ENCODE results near the gene PDE2A. TPM values are rescaled to one million over a fixed set of nuclear protein-coding genes. Genes with fewer than 3 reads are reported as not detected.
A peak's percentile ranks its signal among the peaks of the same experiment; 100 is the strongest.
"Not testable (repeated sequence)": the region's sequence is repeated elsewhere in the genome, so short reads cannot be mapped to it uniquely, and the experiment has no call there.

Gene PDE2A
- total RNA-seq, 5 donors from 2014 or later (not counting 1 experiment from before 2014, with no cell fraction given) = 1.1 to 6.1 (median 1.7) TPM

DNA sequence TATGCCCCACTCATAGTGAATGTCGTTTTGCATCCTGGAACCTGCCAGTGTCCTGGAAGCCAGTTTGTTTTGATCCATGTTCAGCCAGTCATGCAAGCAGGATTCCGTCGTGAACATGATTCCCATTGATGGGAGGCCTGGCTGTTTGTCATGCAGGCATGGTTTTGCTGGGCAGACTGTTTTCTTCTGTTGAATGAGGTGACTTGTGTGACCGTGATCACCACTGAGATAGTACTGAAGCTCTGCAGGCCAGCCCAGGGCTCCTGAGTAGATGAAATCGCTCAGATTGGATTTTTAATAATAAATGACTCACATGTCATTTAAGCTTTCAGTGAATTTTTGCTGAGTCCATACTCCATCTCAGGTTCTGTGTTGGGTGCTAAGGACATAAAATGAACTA, 117.8 kb downstream of the PDE2A start:
- Histone ChIP-seq H3K4me1 (ENCODE audit: control insufficient read depth in 1 of 2, extremely low read depth in 1 of 2, insufficient read depth in 2 of 2, low read length in 2 of 2) (peaks cover 0 to 8% of the 10 kb centered on the region in 2 experiments), H3K27me3 (replicated peaks in 1 of 2; ENCODE audit: control insufficient read depth in 2 of 2, extremely low read depth in 1 of 2, insufficient read depth in 2 of 2, low read length in 1 of 2) (peaks cover 0 to 10% of the 10 kb centered on the region in 2 experiments), H3K36me3 (ENCODE audit: control insufficient read depth in 2 of 2, extremely low read depth in 1 of 2, insufficient read depth in 1 of 2, low read length in 1 of 2) (no peaks in the 10 kb centered on the region), H3K27ac (ENCODE audit: low read length) (no peak overlapping the region), H3K9me3 (no peaks in the 10 kb centered on the region), H3K4me3 (ENCODE audit: control insufficient read depth in 1 of 2, extremely low read depth in 1 of 2, low read length in 1 of 2) (no peak overlapping the region)
- no peaks in the 10 kb centered on the region for H3K36me3 Mint-ChIP-seq
- WGBS (ENCODE audit: insufficient coverage) = 97% methylated on average over 4 of the region's 5 CpGs
- peaks cover 0 to 3% of the 10 kb centered on the region in 2 donors for H3K27me3 Mint-ChIP-seq
- ATAC-seq (replicated peaks in 1 of 4) (no peak), DNase-seq (no peak)
- no peak overlapping the region for H3K4me3 Mint-ChIP-seq
- H3K4me1 Mint-ChIP-seq = peaks cover 6 to 8% (median 7%) of the 10 kb centered on the region in 3 donors
- H3K27ac Mint-ChIP-seq = no peak overlapping the region
- CTCF ChIA-PET = interaction anchor here in 1 of 2 donors (0.6 kb wide), 1 partner anchor 777 kb away, joined by 3 read pairs; no protein-coding TSS in a partner anchor
- POLR2A ChIA-PET = no interaction called here
- H3K9me3 Mint-ChIP-seq = no peaks in the 10 kb centered on the region

DNA sequence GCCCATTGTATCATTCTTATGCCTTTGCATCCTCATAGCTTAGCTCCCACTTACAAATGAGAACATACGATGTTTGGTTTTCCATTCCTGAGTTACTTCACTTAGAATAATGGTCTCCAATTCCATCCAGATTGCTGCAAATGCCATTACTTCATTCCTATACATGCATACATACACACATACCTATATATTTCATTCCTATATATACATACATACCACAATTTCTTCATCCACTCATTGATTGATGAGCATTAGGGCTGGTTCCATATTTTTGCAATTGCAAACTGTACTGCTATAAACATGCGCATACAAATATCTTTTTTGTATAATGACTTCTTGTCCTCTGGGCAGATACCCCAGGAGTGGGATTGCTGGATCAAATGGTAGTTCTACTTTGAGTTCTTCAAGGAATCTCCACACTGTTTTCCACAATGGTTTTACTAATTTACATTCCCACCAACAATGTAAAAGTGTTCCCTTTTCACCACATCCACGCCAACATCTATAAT, 119.2 kb downstream of the PDE2A start:
- H3K27me3 Mint-ChIP-seq; H3K36me3 ChIP-seq (ENCODE audit: control insufficient read depth in 2 of 2, extremely low read depth in 1 of 2, insufficient read depth in 1 of 2, low read length in 1 of 2); H3K27ac ChIP-seq (ENCODE audit: low read length); H3K9me3 Mint-ChIP-seq; H3K36me3 Mint-ChIP-seq; H3K4me1 ChIP-seq (ENCODE audit: control insufficient read depth in 1 of 2, extremely low read depth in 1 of 2, insufficient read depth in 2 of 2, low read length in 2 of 2); ATAC-seq (replicated peaks in 1 of 4); H3K4me1 Mint-ChIP-seq; H3K9me3 ChIP-seq; POLR2A ChIA-PET; H3K4me3 Mint-ChIP-seq; H3K27ac Mint-ChIP-seq; DNase-seq; H3K4me3 ChIP-seq (ENCODE audit: control insufficient read depth in 1 of 2, extremely low read depth in 1 of 2, low read length in 1 of 2): not testable (repeated sequence)
- WGBS (ENCODE audit: insufficient coverage) = 100% methylated on average over 1 of the region's 3 CpGs
- peaks cover 0 to 10% of the 10 kb centered on the region in 2 experiments for H3K27me3 ChIP-seq (replicated peaks in 1 of 2; ENCODE audit: control insufficient read depth in 2 of 2, extremely low read depth in 1 of 2, insufficient read depth in 2 of 2, low read length in 1 of 2)
- CTCF ChIA-PET = interaction anchor here in 1 of 2 donors (3.0 kb wide), 1 partner anchor 84 kb away, joined by 15 read pairs; no protein-coding TSS in a partner anchor

DNA sequence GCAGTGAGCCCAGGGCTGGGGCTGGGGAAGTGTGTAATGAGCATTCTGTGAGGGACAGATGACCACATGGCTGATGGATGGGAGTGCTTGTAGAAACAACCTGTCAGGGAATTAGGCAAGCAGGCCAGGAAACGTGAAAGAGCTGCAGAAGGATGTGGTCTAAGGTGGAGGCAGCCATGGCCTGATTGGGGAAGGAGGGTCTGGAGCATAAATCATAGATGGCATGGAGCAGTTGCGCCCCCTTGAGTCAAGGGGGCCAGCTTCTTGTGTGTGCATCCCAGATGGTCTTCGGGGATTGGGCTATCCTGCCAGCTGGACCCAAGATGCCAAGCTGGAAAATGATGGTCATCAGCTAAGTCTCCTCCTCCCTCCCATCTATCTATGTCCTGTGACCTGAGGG, 120.5 kb downstream of the PDE2A start:
- DNase-seq (peak in 21 of 35 experiments; percentile 2 to 61 (median 12)), ATAC-seq (replicated peaks in 1 of 4) (peak in 3 of 4 experiments; percentile 38 to 52 (median 49))
- Mint-ChIP-seq H3K9me3 (no peaks in the 10 kb centered on the region), H3K27me3 (peaks cover 0 to 3% of the 10 kb centered on the region in 2 donors), H3K36me3 (no peaks in the 10 kb centered on the region), H3K4me3 (no peak overlapping the region), H3K4me1 (peaks cover 6 to 8% (median 7%) of the 10 kb centered on the region in 3 donors), H3K27ac (no peak overlapping the region)
- H3K27me3 ChIP-seq (replicated peaks in 1 of 2; ENCODE audit: control insufficient read depth in 2 of 2, extremely low read depth in 1 of 2, insufficient read depth in 2 of 2, low read length in 1 of 2) = peaks cover 0 to 10% of the 10 kb centered on the region in 2 experiments
- ChIA-PET CTCF (interaction anchor here in 1 of 2 donors (0.6 to 3.0 kb wide), 3 partner anchors 82 to 1350 kb away, joined by 4 to 15 read pairs (median 4); no protein-coding TSS in a partner anchor), POLR2A (no interaction called here)
- no peaks in the 10 kb centered on the region for H3K9me3 ChIP-seq
- H3K27ac ChIP-seq (ENCODE audit: low read length) = no peak overlapping the region
- WGBS (ENCODE audit: insufficient coverage) = 0% methylated on average over 2 of the region's 3 CpGs
- H3K4me3 ChIP-seq (ENCODE audit: control insufficient read depth in 1 of 2, extremely low read depth in 1 of 2, low read length in 1 of 2) = no peak overlapping the region
- H3K36me3 ChIP-seq (ENCODE audit: control insufficient read depth in 2 of 2, extremely low read depth in 1 of 2, insufficient read depth in 1 of 2, low read length in 1 of 2) = no peaks in the 10 kb centered on the region
- peaks cover 0 to 8% of the 10 kb centered on the region in 2 experiments for H3K4me1 ChIP-seq (ENCODE audit: control insufficient read depth in 1 of 2, extremely low read depth in 1 of 2, insufficient read depth in 2 of 2, low read length in 2 of 2)

DNA sequence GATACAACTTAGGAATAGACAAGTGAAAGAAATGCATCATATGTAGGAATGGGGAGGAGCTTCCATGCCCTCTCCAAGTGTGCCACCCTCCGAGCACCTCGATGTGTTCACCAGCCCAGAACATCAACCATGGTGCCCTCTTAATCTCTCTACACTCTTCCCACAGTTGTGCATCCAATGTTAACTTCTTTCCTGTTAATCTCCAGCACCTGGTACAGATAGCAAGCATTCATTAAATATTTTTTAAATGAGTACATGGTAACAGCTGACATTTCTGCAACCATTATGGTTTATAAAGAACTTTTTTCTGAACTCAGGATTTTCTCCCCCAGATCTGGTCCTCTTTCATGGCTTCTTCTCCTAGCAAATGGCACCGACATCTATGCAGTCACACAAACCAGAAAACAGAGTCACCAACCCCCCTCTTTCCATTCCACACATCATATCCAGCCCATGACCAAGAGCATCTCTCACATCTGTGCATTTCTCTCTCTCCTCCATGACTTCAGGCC, 121.8 kb downstream of the PDE2A start:
- 100% methylated on average over 1 of the region's 3 CpGs for WGBS (ENCODE audit: insufficient coverage)

DNA sequence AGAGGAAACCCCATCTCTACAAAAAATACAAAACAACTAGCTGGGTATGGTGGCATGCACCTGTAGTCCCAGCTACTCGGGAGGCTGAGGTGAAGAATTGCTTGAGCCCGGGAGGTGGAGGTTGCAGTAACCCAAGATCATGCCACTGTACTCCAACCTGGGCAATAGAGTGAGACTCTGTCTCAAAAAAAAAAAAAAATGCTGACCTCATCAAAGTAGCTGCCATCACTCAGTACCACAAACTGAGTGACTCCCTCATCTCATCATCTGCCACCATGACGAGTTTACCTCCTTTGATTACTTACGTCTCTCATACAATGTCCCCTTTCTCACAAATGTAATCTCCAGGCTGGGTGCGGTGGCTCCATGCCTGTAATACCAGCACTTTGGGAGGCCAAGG, 122.7 kb downstream of the PDE2A start:
- H3K4me3 ChIP-seq (ENCODE audit: control insufficient read depth in 1 of 2, extremely low read depth in 1 of 2, low read length in 1 of 2) = no peak overlapping the region
- no peaks in the 10 kb centered on the region for H3K36me3 ChIP-seq (ENCODE audit: control insufficient read depth in 2 of 2, extremely low read depth in 1 of 2, insufficient read depth in 1 of 2, low read length in 1 of 2)
- Mint-ChIP-seq H3K4me1 (peaks cover 6 to 8% (median 7%) of the 10 kb centered on the region in 3 donors), H3K9me3 (no peaks in the 10 kb centered on the region), H3K36me3 (no peaks in the 10 kb centered on the region), H3K27ac (no peak overlapping the region), H3K27me3 (peaks cover 0 to 3% of the 10 kb centered on the region in 2 donors), H3K4me3 (no peak overlapping the region)
- CTCF ChIA-PET = no interaction called here
- 93% methylated on average over 4 of the region's 5 CpGs for WGBS (ENCODE audit: insufficient coverage)
- no peaks in the 10 kb centered on the region for H3K9me3 ChIP-seq
- peaks cover 0 to 8% of the 10 kb centered on the region in 2 experiments for H3K4me1 ChIP-seq (ENCODE audit: control insufficient read depth in 1 of 2, extremely low read depth in 1 of 2, insufficient read depth in 2 of 2, low read length in 2 of 2)
- POLR2A ChIA-PET = no interaction called here
- peaks cover 0 to 10% of the 10 kb centered on the region in 2 experiments for H3K27me3 ChIP-seq (replicated peaks in 1 of 2; ENCODE audit: control insufficient read depth in 2 of 2, extremely low read depth in 1 of 2, insufficient read depth in 2 of 2, low read length in 1 of 2)
- H3K27ac ChIP-seq (ENCODE audit: low read length) = no peak overlapping the region
- ATAC-seq (replicated peaks in 1 of 4) = no peak
- no peak for DNase-seq

More for the DNA sequence above, 121.8 kb downstream of the PDE2A start:
- ChIA-PET CTCF (interaction anchor here in 1 of 2 donors (3.0 kb wide), 1 partner anchor 81 kb away, joined by 15 read pairs; no protein-coding TSS in a partner anchor), POLR2A (no interaction called here)
- Mint-ChIP-seq H3K27ac (no peak overlapping the region), H3K4me1 (peaks cover 6 to 8% (median 7%) of the 10 kb centered on the region in 3 donors), H3K4me3 (no peak overlapping the region), H3K27me3 (peaks cover 0 to 3% of the 10 kb centered on the region in 2 donors), H3K36me3 (no peaks in the 10 kb centered on the region), H3K9me3 (no peaks in the 10 kb centered on the region)
- Histone ChIP-seq H3K9me3 (no peaks in the 10 kb centered on the region), H3K4me3 (ENCODE audit: control insufficient read depth in 1 of 2, extremely low read depth in 1 of 2, low read length in 1 of 2) (no peak overlapping the region), H3K27me3 (replicated peaks in 1 of 2; ENCODE audit: control insufficient read depth in 2 of 2, extremely low read depth in 1 of 2, insufficient read depth in 2 of 2, low read length in 1 of 2) (peaks cover 0 to 10% of the 10 kb centered on the region in 2 experiments), H3K27ac (ENCODE audit: low read length) (no peak overlapping the region), H3K36me3 (ENCODE audit: control insufficient read depth in 2 of 2, extremely low read depth in 1 of 2, insufficient read depth in 1 of 2, low read length in 1 of 2) (no peaks in the 10 kb centered on the region), H3K4me1 (ENCODE audit: control insufficient read depth in 1 of 2, extremely low read depth in 1 of 2, insufficient read depth in 2 of 2, low read length in 2 of 2) (peaks cover 0 to 8% of the 10 kb centered on the region in 2 experiments)
- DNase-seq (no peak), ATAC-seq (replicated peaks in 1 of 4) (no peak)

DNA sequence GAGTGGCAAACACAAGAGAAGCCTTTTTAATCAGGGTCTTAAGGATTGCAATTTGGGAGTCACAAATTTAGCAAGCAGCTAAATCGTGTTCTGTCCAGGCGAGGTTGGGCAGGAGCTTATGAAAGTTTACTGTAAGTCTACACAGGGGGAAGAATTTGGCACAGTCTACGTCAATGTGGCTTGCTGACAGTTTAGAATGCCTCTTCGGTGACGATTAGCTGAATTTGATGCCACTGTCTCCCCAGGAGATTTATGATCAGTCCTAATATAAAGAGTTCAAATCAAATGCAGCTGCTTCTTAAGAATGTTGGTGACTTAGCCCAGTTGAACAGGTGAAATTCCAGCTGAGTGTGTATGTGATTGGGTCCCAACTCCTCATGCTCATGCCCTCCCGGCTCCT, 125.8 kb downstream of the PDE2A start:
- WGBS (ENCODE audit: insufficient coverage) = 100% methylated on average over 2 of the region's 6 CpGs
- CTCF ChIA-PET = no interaction called here
- H3K27ac ChIP-seq (ENCODE audit: low read length) = no peak overlapping the region
- Mint-ChIP-seq H3K36me3 (no peaks in the 10 kb centered on the region), H3K4me1 (peaks cover under 1 to 3% (median under 1%) of the 10 kb centered on the region in 3 donors), H3K4me3 (no peak overlapping the region), H3K27ac (no peak overlapping the region), H3K27me3 (peaks cover 0 to 9% of the 10 kb centered on the region in 2 donors), H3K9me3 (no peaks in the 10 kb centered on the region)
- H3K9me3 ChIP-seq = no peaks in the 10 kb centered on the region
- H3K27me3 ChIP-seq (replicated peaks in 1 of 2; ENCODE audit: control insufficient read depth in 2 of 2, extremely low read depth in 1 of 2, insufficient read depth in 2 of 2, low read length in 1 of 2) = peaks cover under 1 to 3% of the 10 kb centered on the region in 2 experiments
- H3K36me3 ChIP-seq (ENCODE audit: control insufficient read depth in 2 of 2, extremely low read depth in 1 of 2, insufficient read depth in 1 of 2, low read length in 1 of 2) = no peaks in the 10 kb centered on the region
- no peak for ATAC-seq (replicated peaks in 1 of 4)
- no peak overlapping the region for H3K4me3 ChIP-seq (ENCODE audit: control insufficient read depth in 1 of 2, extremely low read depth in 1 of 2, low read length in 1 of 2)
- POLR2A ChIA-PET = no interaction called here
- H3K4me1 ChIP-seq (ENCODE audit: control insufficient read depth in 1 of 2, extremely low read depth in 1 of 2, insufficient read depth in 2 of 2, low read length in 2 of 2) = peaks cover 0 to 1% of the 10 kb centered on the region in 2 experiments
- no peak for DNase-seq
